ENCODE results near the gene TMTC2.

- TF ChIP-seq, protein P1, sequence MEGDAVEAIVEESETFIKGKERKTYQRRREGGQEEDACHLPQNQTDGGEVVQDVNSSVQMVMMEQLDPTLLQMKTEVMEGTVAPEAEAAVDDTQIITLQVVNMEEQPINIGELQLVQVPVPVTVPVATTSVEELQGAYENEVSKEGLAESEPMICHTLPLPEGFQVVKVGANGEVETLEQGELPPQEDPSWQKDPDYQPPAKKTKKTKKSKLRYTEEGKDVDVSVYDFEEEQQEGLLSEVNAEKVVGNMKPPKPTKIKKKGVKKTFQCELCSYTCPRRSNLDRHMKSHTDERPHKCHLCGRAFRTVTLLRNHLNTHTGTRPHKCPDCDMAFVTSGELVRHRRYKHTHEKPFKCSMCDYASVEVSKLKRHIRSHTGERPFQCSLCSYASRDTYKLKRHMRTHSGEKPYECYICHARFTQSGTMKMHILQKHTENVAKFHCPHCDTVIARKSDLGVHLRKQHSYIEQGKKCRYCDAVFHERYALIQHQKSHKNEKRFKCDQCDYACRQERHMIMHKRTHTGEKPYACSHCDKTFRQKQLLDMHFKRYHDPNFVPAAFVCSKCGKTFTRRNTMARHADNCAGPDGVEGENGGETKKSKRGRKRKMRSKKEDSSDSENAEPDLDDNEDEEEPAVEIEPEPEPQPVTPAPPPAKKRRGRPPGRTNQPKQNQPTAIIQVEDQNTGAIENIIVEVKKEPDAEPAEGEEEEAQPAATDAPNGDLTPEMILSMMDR (IDR thresholded peaks at IDR 0.05), result no peak
- TF ChIP-seq POLR2A (IDR thresholded peaks at IDR 0.05), result no peak
Measured at GRCh38 chr12:82774666-82775065, 88.0 kb downstream of the TMTC2 start.

All from adrenal gland (tissue), 5 donors.